ENCODE measurements around the gene NGEF.

NGEF gene

DNA sequence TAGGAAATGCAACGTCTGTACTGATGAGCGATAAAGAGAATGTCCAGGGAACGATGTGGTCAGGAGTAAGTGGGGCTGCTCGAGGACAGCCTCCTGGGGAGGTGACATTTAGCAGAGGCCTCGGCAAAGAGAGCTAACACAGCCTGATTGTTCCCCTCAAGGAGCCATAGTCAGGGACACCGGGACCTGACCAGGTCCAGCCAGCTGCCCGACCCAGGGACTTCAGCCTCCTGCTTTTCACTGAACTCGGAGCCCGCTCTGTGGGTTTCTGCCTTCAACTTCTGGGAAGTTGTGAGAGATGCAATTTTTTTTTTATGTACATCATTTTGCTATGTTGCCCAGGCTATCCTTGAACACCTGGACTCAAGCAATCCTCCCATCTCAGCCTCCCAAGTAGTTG lies 29.5 kb upstream of the NGEF start:
- no peak for DNase-seq (ENCODE audit: low read depth)

DNA sequence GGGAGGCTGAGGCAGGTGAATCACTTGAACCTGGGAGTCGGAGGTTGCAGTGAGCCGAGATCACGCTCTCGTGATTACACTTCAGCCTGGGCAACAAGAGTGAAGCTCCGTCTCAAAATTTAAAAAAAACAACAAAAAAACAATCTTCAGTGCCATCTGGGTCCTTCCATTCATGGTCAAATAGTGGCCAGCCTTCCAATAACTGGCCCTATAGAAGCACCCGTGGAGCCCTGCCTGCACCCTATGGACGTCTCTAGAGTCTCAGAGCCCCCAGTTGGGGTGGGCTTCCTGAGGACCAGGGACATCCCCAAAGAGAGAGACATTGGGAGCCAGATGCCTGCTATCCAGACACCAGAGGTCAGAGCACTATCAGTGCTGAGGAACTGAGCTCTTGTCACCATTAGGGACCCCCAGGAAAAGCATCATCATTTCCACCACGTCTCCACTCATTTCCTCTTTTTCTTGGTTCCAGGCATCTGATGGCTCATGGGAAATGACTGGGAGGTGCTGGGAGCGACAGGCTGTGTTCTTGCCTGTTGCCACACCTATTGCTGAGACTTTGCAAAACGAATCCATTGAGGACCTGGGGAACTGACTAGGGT lies 28.8 kb upstream of the NGEF start:
- no peak for DNase-seq (ENCODE audit: low read depth)

DNA sequence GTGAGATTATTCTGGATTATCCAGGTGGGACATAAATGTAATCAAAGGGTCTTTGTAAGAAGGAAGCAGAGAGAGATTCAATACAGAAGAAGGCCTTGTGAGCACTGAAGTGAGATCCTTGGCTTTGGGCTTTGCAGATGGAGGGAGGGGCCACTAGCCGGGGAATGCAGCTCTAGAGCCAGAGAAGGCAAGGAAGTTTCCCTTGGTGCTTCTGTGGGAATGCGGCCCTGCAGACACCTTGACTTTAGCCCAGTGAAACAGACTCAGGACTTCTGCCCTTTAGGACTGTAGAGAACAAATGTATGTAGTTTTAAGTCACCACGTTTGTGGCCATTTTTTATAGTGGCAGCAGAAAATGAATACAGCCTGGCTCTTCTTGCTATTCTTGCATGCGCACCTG lies 27.5 kb upstream of the NGEF start:
- no peak for DNase-seq (ENCODE audit: low read depth)

DNA sequence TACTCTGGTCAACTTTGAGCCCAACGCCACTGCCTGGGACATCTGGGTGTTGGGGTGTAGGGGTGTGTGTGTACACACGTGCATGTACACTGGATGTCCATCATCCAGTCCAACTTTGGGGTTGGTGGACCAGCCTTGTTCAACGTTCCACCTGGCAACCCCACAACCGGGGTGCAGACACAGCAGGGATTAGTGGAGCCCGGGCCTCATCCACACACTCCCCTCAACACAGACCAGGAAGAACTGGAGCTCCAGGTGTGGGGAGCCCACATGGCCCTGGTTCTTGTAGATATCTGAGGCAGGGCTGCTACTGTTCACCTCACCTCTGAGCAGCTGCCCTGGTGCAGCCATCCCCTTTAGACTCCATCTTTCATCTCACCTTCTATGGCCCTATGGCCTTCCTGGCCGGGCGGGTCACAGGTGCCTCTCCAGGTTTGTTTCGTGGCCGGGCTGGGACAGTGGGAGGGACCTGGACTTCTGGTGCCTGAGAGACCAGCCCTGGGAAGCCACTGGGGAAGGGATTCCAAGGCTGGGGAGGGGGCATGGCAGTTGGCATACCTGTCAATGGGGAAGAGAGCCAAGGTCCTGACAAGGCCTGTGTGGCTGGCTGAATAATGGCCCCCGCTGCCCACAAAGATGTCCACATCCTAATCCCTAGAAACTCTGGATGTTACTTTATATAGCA lies 26.9 kb upstream of the NGEF start:
- no peak for DNase-seq (ENCODE audit: low read depth)

DNA sequence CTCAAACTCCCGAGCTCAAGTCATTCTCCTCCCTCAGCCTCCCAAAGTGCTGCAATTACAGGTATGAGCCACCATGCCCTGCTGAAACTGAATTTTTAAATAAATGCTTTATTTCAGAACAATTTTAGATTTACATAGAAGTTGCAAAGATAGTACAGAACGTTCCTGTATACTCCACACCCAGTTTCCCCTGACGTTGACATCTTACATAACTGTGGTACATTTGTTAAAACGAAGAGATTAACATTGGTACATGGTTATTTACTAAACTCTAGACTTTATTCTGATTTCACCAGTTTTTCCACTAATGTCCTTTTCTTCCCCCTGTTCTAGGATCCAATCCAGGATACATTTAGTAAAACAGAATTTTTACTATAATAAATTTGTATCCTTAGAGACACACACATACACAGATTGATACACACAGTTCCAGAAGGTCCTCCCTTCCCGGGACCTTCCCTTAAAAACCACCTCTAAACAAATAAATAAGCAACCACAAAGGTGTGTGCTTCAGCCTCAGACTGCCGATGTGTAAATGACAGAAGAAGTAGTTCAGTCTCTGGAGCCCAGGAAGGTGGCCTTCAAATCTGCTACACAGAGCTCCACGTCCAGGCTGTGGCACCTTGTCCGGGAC lies 26.3 kb upstream of the NGEF start:
- DNase-seq (ENCODE audit: low read depth): no peak

DNA sequence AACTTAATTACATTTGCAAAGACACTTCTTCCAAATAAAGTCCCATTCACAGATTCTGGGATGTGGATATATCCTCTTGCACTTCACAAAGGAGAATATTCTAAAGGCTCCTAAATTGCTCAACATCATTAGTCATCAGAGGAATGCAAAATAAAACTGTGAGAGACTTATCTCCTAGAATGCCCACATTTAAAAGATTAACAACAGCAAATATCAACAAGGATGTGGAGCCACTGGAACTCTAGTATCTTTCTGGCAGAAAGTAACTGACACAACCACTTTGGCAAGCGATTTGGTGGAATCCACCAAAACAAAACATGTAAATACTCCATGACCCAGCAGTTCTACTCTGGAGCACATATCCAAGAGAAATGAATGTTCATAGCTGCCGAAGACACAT lies 24.0 kb upstream of the NGEF start:
- DNase-seq (ENCODE audit: low read depth): no peak

DNA sequence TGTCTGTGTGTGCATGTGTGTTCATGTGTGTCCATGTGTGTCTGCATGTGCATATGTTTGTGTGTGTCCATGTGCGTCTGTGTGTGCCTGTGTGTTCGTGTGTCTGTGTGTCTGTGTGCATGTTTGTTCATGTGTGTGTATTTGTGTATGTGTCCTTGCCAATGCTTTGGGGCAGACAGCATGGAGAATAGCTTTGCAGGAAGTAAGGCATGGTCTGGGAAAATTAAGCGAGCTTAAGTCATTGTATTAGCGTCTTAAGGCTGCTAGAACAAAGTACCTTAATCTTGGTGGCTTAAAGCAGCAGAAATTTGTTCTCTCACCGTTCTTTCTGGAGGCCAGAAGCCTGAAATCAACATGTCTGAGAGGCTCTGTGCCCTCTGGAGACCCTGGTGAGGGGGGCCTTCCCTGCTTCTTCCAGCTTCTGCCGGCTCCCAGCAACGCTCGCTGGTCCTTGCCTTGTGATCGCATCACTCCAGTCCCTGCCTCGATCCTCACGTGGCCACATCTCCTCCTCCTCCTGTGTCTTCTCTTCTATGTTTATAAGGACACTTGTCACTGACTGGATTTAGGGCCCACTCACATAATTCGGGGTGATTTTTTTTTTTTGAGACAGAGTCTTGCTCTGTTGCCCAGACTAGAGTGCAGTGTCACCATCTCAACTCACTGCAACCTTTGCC lies 23.2 kb upstream of the NGEF start:
- no peak for DNase-seq (ENCODE audit: low read depth)

DNA sequence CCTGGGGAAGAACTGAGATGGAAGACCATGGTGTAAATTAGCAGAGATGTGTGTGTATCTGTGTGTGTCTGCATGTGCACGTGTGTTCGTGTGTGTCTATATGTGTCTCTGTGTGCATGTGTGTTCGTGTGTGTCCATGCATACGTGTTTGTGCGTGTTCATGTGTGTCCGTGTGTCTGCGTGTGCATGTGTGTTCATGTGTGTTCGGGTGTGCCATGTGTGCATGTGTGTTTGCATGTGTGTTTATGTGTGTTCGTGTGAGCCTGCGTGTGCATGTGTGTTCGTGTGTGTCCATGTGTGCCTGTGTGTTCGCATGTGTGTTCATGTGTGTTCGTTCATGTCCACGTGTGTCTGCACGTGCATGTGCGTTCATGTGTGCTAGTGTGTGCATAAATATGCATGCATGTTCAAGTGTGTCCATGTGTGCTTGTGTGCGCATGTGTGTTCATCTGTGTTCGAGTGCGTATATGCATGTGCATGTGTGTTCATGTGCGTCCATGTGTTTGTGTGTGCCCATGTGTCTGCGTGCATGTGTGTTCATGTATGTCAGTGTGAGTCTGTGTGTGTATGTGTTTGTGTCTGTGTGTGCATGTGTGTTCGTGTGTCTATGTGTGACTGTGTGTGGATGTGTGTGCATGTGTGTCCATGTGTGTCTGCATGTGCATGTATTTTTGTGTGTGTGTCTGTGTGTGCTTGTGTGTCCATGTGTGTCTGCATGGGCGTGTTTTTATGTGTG lies 22.5 kb upstream of the NGEF start:
- DNase-seq (ENCODE audit: low read depth): no peak

DNA sequence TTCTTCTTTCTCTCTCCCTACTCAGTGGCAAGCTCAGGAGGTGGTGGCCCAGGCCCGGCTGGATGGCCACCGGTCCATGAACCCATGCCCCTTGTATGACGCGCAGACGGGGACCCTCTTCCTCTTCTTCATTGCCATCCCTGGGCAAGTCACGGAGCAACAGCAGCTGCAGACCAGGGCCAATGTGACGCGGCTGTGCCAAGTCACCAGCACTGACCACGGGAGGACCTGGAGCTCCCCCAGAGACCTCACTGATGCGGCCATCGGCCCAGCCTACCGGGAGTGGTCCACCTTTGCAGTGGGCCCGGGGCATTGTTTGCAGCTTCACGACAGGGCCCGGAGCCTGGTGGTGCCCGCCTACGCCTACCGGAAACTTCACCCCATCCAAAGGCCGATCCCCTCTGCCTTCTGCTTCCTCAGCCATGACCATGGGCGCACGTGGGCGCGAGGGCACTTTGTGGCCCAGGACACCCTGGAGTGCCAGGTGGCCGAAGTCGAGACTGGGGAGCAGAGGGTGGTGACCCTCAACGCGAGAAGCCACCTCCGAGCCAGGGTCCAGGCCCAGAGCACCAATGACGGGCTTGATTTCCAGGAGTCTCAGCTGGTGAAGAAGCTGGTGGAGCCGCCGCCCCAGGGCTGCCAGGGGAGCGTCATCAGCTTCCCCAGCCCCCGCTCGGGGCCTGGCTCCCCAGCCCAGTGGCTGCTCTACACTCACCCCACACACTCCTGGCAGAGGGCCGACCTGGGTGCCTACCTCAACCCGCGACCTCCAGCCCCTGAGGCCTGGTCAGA lies 21.2 kb upstream of the NGEF start:
- no peak for DNase-seq (ENCODE audit: low read depth)

DNA sequence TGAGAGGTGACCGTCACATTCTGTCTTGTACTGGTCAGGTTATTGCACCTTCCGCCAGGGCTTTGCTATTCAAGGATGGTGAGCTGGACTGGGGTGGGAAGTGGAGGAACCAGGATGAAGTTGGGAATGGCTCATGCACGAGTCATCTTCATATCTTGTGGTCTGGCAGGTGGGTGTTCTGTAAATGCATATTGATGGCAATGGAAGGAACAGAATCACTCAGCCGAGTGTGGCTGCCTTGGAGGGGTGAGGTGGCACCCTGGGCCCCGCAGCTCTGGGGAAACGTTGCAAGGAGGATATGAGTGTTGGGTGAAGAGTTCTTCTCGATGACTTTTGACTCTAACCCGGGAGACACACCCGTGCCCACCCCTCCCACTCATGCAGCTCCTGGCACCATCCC lies 20.6 kb upstream of the NGEF start:
- no peak for DNase-seq (ENCODE audit: low read depth)

DNA sequence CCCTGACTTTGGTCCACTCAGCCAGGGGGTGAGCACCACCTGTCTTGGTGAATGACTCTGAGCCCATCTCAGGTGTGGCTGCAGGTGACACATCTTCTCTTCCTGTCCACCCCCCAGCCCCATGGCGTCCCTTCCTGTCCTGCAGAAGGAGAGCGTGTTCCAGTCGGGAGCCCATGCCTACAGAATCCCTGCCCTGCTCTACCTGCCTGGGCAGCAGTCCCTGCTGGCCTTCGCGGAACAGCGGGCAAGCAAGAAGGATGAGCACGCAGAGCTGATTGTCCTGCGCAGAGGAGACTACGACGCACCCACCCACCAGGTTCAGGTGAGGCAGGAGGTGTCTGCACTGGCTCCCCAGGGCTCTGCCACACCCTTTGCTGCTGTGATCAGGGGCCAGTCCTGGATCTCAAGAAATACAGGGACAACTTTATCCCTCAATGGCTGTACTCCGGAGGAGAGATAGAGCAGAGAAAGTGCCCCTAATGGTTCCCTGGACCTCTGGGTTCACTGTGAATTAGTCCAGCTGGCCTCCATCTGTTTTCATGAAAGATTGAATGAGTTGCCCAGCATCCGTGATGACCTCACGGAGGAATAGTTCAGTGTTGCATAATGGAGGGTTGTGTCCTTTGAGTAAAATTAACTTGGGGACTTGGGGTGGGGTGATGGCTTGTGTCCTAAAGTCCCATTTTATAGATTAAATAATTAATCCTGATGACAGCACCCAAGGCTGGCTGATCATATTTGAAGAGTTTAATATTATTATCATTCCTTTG lies 19.7 kb upstream of the NGEF start, which contains the start of gene NEU2:
Gene NEU2 (plus strand): TSS at position 122 of the 770 bp plus-strand sequence. CDS start 0 bp downstream, at position 122.
- no peak for DNase-seq (ENCODE audit: low read depth)

DNA sequence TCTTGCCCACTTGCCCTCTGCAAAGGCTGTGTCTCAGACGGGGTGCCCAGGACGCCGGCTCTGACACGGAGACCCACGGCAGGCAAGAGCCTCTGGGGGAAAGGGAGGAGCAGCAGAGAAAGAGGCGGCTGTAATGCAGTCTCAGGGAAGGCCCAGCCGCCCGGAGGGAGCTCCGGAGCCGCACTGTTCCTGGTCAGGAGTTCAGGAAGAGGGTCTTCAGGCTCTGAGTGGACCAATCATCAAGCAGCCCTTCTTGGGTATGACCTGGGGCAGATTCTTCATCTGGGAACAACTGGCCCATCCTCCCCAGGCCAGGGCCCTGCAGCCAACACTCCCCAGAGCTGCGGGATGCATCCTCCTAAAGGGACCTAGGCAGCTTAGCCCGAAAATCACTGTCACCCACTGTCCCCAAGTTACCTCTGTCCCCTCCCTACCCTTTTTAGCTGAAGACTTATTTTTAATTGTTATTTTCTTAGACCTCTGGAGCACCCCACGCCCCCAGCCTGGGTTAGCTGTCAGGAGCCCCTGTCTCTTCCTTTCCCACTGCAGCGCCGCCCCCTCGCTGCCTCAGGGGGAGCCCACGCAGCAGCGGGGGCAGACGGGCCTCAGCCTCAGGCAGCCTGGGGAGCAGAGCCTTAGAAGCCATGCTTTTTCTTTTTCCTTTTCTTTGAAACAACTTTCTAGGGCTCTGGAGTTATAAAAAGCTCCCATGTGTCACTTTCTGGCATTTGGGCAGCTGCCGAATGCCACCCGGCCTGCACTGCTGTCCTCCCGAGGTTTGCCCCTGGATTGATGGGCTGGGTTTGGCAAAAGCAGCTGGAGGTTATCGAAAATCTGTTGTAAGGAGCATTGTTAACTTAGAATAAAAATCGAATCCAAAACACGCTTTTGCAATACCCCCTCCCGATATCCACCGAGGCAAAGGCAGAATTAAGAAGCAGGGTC lies 18.8 kb upstream of the NGEF start:
- no peak for DNase-seq (ENCODE audit: low read depth)

DNA sequence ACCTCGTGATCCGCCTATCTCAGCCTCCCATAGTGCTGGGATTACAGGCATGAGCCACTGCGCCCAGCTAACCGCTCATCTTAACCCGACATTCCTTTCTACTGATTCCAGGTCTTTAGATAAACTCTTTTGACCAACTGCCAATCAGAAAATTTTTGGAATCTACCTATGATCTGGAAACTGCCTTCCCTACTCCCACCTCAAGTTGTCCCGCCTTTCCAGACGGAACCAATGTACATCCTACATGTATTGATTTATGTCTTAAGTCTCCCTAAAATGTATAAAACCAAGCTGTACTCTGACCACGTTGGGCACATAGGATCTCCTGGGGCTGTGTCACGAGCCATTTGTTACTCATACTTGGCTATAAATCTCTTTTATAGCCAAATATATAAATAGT lies 16.3 kb upstream of the NGEF start:
- DNase-seq (ENCODE audit: low read depth): no peak

DNA sequence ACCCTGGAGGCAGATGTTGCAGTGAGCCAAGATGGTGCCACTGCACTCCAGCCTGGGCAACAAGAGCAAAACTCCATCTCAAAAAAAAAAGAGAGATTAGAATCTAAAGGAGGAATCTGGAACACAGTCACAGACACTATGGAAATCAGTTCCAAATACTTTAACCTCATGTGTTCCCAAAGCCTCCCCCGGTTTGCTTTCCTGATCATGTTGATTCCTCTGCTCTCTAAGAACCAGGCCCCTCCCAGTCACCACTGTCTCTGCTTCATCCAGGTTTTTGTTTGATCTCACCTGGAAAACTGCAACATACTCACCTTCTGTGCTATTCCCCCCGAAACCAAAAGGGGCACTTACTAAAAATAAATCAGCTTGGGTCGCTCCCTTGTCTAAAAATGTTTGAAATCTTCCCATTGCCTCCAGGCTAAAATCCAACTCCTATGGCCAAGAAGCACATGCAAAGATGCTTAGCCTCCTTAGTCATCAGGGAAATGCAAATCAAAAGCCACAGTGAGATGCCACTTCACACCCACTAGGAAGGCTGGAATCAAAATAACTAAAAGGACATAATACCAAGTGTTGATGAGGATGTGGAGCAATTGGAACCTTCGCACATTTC lies 13.2 kb upstream of the NGEF start:
- DNase-seq (ENCODE audit: low read depth): no peak

DNA sequence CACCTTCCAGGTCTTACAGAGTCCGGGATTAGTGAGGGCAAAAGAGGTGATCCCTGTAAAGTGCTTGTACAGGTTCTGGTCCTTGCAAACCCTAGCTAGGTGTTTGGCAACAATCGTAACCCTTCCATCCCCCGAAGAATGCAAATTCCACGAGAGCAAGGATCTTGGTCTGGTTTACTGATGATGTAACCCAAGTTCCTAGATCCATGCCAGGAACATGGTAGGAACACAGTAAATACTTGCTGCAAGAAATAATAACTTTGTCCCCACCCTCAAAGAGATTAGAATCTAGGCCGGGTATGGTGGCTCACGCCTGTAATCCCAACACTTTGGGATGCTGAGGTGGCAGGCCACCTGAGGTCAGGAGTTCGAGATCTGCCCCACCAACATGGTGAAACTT lies 12.7 kb upstream of the NGEF start:
- DNase-seq (ENCODE audit: low read depth): no peak

DNA sequence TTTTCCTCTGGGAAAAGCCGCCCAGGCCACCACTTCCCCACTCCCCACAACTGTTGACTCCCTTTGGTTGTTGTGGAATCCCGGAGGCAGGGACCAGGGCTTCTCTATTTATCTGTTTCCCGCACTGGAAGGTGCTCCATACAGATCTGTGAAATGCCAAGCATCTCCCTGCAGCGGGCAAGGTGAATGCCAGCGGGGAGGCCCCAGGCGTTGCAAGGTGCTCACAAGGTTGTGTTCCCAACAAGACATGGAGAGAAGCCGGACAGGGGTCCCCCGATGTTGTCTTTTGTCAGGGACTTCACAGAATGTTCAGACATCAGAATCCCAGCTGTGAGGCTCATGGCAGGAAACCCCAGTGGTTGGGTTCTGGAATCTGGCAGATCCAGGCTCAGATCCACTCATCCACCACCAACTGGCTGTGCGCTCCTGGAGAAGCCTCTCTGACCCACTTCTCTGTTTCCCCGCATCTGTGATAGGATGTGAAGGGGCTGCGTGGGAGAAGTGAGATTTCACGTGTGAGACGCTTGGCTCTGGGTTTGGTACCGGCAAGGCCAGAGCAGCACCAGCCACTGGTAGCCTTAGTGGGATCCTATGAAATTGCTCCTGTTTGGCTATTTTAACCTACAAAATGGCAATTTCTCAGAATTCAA lies 10.8 kb upstream of the NGEF start:
- DNase-seq (ENCODE audit: low read depth): no peak

DNA sequence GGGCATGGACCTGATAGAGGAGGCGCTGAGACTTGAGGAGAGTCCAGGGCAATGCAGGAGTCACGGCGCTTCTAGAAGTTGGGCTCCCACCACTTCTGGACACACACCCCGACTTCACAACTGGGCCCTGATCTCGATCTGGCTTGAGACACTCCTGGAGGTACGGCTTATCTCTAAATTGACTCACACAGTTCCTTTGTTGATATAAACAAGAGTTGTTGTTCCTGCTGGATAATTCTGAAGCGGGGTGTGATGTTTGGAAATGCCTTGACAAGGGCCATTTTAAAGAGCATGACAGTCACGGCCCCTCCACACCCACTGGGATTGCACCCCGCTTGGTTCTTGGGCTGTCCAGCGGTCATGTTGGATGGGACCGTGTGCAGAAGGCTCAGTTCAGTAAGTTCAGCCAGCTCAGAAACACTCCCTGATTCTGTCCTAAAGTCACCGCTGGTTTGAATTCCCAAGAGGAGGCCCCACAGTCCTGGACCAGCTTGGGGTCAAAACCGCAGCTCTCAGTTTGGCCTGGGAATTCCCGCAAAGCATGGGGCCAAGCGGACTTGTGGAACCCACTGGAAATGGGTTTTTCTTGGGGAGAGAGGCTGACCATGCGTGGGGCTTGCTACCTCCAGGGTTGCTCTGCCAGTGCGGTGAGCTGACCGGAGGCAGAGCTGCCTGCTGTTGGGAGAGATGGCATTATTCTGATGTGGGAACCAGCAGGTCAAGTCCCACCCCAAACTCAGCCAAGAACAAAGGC lies 10.1 kb upstream of the NGEF start:
- DNase-seq (ENCODE audit: low read depth): no peak

DNA sequence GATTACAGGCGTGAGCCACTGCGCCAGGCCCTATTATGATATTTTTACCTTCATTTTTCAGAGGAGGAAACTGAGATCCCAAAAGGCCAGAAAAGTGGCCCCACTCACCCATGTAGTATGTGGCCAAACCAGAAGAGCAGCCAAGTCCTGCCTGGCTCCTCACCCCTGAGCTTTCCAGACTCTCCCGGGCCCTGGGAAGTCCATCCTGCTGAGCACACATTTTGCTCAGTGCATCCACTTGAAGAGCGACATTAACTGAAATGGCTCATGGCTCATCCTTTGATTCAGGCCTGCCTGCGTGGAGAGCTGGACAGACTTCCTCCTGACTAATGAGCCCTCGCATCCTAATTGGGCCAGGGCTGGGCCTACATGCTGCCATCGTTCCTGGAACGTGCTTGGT lies 9.5 kb upstream of the NGEF start:
- DNase-seq (ENCODE audit: low read depth): no peak

All from activated T-helper 1 cell treated with Interleukin-2 at 50 U/mL for 16 hours (primary cell).